GM21381 (cell line): ENCODE measurements around the gene MGA.
"Not testable (repeated sequence)": the region's sequence is repeated elsewhere in the genome, so short reads cannot be mapped to it uniquely, and the experiment has no call there.

ENCODE experiments used
- ATAC-seq: cut with Tn5 transposase; IDR thresholded peaks from one replicate; pipeline ENCODE4 v1.9.1; 2021; ENCODE audit warnings: mild to moderate bottlenecking, moderate library complexity; ENCODE audit not compliant: unreplicated experiment

Gene MGA

GRCh38 chr15:41703120-41703519 lies 42.9 kb downstream of the MGA start:
- ATAC-seq = no peak

GRCh38 chr15:41713047-41713446 lies 52.8 kb downstream of the MGA start:
- ATAC-seq = no peak

DNA sequence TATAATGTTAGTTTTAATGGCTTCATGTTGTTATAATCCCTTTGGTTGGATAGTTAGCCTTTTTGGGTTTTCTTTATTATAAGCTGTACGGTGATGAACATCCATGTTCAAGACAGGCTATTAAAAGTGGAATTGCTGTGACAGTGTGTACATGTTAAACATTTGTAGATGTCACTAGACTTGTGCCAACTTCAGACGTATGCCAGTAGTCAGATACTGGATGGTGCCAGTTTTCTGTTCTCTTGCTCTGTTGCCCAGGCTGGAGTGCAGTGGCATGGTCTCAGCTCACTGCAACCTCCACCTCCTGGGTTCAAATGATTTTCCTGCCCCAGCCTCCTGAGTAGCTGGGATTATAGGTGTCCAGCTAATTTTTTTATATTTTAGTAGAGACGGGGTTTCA lies 54.1 kb downstream of the MGA start:
- ATAC-seq = no peak

DNA sequence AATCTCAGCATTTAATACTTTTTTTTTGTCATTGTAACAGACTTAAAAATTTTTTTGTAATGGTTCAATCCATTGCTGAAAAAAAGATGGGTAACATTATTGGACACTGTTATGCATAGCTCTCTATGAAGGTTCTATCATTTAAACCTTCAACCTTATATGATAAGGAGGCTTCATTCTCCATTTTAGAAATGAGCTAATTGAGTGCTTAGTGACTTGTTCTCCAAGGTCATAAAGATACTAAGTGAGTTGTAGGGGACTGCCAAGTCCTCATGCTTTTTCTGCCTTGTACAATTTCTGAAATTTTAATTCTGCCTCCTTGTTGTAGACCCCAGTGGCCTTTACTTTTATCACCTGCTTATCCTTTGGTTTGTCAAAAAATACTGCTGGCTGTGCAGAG lies 56.7 kb downstream of the MGA start:
- ATAC-seq = no peak

GRCh38 chr15:41727143-41727542 lies 66.9 kb downstream of the MGA start:
- ATAC-seq = no peak

GRCh38 chr15:41728061-41728460 lies 67.9 kb downstream of the MGA start:
- ATAC-seq = not testable (repeated sequence)

DNA sequence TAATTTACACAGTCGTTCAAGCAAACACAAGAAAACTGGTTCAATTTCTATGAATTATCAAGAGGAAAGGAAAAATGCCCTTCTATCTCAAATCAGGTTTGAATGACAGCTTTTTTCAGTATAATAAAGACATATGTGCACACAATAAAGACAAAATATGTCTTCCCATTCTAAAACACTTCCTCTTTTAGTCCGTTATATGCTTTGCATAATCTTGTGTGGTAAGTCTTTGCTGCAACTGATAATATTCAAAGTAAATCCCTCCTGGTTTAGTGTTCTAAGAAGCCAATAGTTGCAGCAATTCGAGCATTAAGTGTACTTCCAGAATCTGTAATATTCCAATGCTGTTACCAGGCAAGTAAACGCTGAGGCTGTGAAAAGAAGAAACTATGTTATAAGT lies 70.3 kb downstream of the MGA start:
- ATAC-seq = no peak

- no peak for ATAC-seq
Observed at GRCh38 chr15:41732483-41732882, 72.3 kb downstream of the MGA start.

DNA sequence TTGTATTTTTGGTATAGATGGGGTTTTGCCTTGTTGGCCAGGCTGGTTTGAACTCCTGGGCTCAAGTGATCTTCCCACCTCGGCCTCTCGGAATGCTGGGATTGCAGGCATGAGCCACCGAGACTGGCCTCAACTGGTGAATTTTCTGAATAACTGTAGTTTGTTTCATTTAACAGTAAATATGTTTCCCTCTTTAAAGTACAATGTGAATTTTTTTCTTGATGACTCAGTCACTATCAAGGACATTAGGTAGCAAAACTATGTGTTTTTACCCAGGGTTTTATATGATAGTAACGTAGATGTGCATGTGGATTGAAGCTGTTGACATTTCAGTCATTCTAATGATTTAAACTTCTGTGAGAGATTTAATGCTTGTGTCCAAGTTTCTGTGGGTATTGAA lies 73.9 kb downstream of the MGA start:
- ATAC-seq = no peak

DNA sequence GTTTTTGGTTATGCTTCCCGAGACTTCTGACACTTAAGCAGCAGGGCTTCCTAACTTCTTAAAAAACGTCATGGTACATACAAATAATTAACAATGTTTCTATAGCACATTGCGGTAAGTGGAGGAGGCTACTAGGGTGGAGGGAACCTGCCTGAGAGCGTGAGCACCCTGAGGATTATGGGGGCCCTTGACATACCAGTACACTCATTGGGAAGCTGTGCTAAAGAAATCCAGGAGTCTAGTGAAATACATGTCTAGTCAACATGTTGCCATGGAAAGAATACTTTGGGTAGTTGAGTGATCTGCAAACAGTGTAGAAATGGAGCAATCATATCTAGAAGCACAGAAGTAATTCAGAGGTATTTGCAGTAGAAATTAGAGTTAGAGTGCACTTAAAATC lies 74.8 kb downstream of the MGA start:
- no peak for ATAC-seq

- not testable (repeated sequence) for ATAC-seq
Observed at GRCh38 chr15:41735492-41735891, 75.3 kb downstream of the MGA start.

DNA sequence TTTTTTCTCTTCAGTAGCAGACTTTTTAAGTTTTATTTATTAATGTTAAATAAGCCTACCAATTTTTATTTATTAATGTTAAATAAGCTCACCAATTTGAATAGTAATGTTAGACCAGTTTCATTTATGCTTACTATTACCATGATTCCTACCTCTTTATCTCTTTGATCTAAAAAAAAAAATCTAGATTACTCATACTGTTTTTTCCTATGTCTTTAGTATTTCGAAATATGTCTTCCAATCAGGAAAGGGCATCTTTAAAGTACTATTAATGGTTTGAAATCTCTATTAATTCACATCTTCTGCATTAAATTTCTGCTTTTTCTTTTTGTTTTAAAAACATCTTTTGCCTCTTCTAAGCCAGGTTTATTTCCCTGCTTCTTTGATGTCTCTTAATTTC lies 86.6 kb downstream of the MGA start:
- ATAC-seq = no peak

GRCh38 chr15:41756198-41756597 lies 96.0 kb downstream of the MGA start:
- no peak for ATAC-seq

GRCh38 chr15:41772720-41773331 lies 112.6 kb downstream of the MGA start:
- ATAC-seq = no peak

- no peak for ATAC-seq
Observed at GRCh38 chr15:41773332-41773728, 113.1 kb downstream of the MGA start.

DNA sequence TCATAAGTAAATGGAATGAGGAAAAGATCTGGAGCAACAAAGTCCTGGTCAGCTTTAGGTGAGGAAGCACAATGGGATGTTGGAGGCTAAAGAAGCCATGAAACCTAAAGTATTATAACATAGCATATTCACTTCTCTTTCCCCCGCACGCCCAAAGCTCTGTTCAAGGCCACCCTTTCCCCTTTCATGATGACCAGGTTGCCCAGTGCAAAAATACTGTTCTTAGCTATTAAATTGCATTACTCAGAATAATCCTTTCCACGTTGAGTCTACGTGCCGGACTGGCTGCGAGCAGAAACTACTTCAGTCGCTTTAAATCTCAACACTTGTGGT lies 113.5 kb downstream of the MGA start:
- no peak for ATAC-seq

GRCh38 chr15:41774062-41774881 lies 114.1 kb downstream of the MGA start, which contains the start of gene MAPKBP1:
Gene MAPKBP1 (plus strand): TSS chr15:41774484. CDS start chr15:41775276, 792 bp downstream.
- ATAC-seq = peak; percentile 83

- ATAC-seq = no peak
Observed at GRCh38 chr15:41774882-41775417, 114.7 kb downstream of the MGA start.

GRCh38 chr15:41775651-41776050 lies 115.4 kb downstream of the MGA start:
- no peak for ATAC-seq

- no peak for ATAC-seq
Observed at GRCh38 chr15:41777421-41777973, 117.3 kb downstream of the MGA start.

- no peak for ATAC-seq
Observed at GRCh38 chr15:41778521-41778920, 118.3 kb downstream of the MGA start.

GRCh38 chr15:41779662-41780157 lies 119.5 kb downstream of the MGA start:
- ATAC-seq = no peak
